CD4-positive, alpha-beta T cell (primary cell): ENCODE measurements around the gene SLMAP. TPM values are rescaled to one million over a fixed set of nuclear protein-coding genes. Genes with fewer than 3 reads are reported as not detected.

Source experiments
- ATAC-seq: fragments of 200-7000 bp; cut with Tn5 transposase; one replicate; pipeline ENCODE4 v1.10.0; 2022; ENCODE audit warnings: mild to moderate bottlenecking; ENCODE audit not compliant: poor library complexity
- CTCF ChIA-PET: fragments of 350-600 bp; sonication (Branson Sonifier 250); formaldehyde crosslinking; loops from one replicate; lab custom pipeline; 2021; ENCODE audit warnings: antibody characterized with exemption, inconsistent platforms; lab: Charles Lee
- POLR2A ChIA-PET: fragments of 350-600 bp; sonication (Branson Sonifier 250); formaldehyde crosslinking; loops from one replicate; lab custom pipeline; 2021; ENCODE audit warnings: antibody characterized with exemption, inconsistent platforms; lab: Charles Lee
- DNase-seq, 14 experiments: peaks; one replicate each; pipeline ENCODE4 v3.0.0-alpha.2; 2013 to 2020; ENCODE audit warnings: mixed read lengths in 2 of 14
- H3K27ac ChIP-seq, 2 donors: one replicate each; pipeline versions ENCODE4 v1.5.1 to v1.7.0; 2013; ENCODE audit warnings: low read length in 2 of 2, low read depth in 1 of 2, mild to moderate bottlenecking in 1 of 2
- H3K27me3 ChIP-seq, 2 experiments: 1 replicate in 1 of 2; 2 replicates in 1 of 2; pipeline versions ENCODE4 v1.6.1 to v1.7.0; 2013; ENCODE audit warnings: low read length in 2 of 2, control low read depth in 1 of 2, mild to moderate bottlenecking in 1 of 2, moderate library complexity in 1 of 2; ENCODE audit not compliant: insufficient read depth in 2 of 2, control insufficient read depth in 1 of 2
- H3K36me3 ChIP-seq: one replicate; pipeline ENCODE4 v1.6.1; 2013; ENCODE audit warnings: low read length, control low read depth; ENCODE audit not compliant: insufficient read depth
- H3K4me1 ChIP-seq: one replicate; pipeline ENCODE4 v1.6.1; 2013; ENCODE audit warnings: low read length, control low read depth; ENCODE audit not compliant: insufficient read depth
- H3K4me3 ChIP-seq: one replicate; pipeline ENCODE4 v1.5.1; 2013; ENCODE audit warnings: mild to moderate bottlenecking, low read length, moderate library complexity
- H3K9me3 ChIP-seq, 2 experiments: 1 replicate in 1 of 2; 2 replicates in 1 of 2; pipeline versions ENCODE4 v1.6.1 to v1.7.0; 2013; ENCODE audit warnings: low read length in 2 of 2, mild to moderate bottlenecking in 2 of 2, control low read depth in 1 of 2, moderate library complexity in 1 of 2; ENCODE audit not compliant: control insufficient read depth in 1 of 2, insufficient read depth in 1 of 2
- H3K27ac Mint-ChIP-seq: one replicate; pipeline ENCODE4 v1.8.0; 2020; ENCODE audit warnings: mixed read lengths
- H3K27me3 Mint-ChIP-seq: one replicate; pipeline ENCODE4 v1.8.0; 2021; ENCODE audit warnings: mixed read lengths
- H3K36me3 Mint-ChIP-seq: one replicate; pipeline ENCODE4 v1.8.0; 2021; ENCODE audit warnings: low read depth, mixed read lengths
- H3K4me1 Mint-ChIP-seq: one replicate; pipeline ENCODE4 v1.8.0; 2021; ENCODE audit warnings: low read depth, mixed read lengths
- H3K4me3 Mint-ChIP-seq: one replicate; pipeline ENCODE4 v1.8.0; 2020; ENCODE audit warnings: mild to moderate bottlenecking, mixed read lengths
- H3K9me3 Mint-ChIP-seq: one replicate; pipeline ENCODE4 v1.8.0; 2020; ENCODE audit warnings: mixed read lengths
- intact Hi-C, 2 experiments: fragments of 100-400 bp; cut with DNase I in 1 of 2; cut with micrococcal nuclease in 1 of 2; formaldehyde crosslinking; loops; one replicate each; pipeline versions ENCODE4 v1.15.1 to v1.9.0; 2023 to 2025; cut with DNase I, micrococcal nuclease
- total RNA-seq, 174 experiments: library from RNA in 2 of 174; stranded (reverse) in 2 of 174; gene quantifications; one replicate each; pipeline ENCODE4 v1.2.3 and lab custom pipeline; 2021 to 2026
- TF ChIP-seq, protein P1 (sequence below): fragments of 200-600 bp; IDR thresholded peaks from one replicate; pipeline ENCODE4 v1.8.0; 2022; ENCODE audit warnings: antibody characterized with exemption, mild to moderate bottlenecking

SLMAP gene
- total RNA-seq, 2 experiments from 2014 or later: 51.3 to 52.2 TPM

DNA sequence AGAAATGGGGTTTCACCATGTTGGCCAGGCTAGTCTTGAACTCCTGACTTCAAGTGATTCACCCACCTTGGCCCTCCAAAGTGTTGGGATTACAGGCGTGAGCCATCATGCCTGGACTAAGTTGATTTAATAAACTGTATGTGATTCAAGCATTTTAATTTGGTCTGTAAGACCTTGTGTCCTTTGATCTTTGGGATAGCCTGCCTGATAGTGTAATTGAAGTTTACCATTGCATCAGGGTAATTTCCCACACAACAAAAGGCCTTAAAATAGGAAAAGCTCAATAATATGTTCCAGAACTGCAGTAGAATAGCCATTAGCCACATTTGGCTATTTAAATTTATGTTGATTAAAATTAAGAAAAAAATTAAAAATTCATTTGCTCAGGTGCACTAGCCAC is 38.0 kb upstream of the SLMAP start:
- Histone ChIP-seq H3K27me3 (no peaks in the 10 kb centered on the region), H3K27ac (no peak overlapping the region), H3K9me3 (no peaks in the 10 kb centered on the region), H3K4me3 (no peak overlapping the region), H3K4me1 (no peaks in the 10 kb centered on the region), H3K36me3 (no peaks in the 10 kb centered on the region)
- no peak for DNase-seq
- no peak for ATAC-seq
- CTCF ChIA-PET: no interaction called here
- TF ChIP-seq, protein P1, sequence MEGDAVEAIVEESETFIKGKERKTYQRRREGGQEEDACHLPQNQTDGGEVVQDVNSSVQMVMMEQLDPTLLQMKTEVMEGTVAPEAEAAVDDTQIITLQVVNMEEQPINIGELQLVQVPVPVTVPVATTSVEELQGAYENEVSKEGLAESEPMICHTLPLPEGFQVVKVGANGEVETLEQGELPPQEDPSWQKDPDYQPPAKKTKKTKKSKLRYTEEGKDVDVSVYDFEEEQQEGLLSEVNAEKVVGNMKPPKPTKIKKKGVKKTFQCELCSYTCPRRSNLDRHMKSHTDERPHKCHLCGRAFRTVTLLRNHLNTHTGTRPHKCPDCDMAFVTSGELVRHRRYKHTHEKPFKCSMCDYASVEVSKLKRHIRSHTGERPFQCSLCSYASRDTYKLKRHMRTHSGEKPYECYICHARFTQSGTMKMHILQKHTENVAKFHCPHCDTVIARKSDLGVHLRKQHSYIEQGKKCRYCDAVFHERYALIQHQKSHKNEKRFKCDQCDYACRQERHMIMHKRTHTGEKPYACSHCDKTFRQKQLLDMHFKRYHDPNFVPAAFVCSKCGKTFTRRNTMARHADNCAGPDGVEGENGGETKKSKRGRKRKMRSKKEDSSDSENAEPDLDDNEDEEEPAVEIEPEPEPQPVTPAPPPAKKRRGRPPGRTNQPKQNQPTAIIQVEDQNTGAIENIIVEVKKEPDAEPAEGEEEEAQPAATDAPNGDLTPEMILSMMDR: no peak
- POLR2A ChIA-PET: interaction anchor here (0.6 kb wide), 1 partner anchor 144 kb away, joined by 4 read pairs; no protein-coding TSS in a partner anchor
- intact Hi-C loops: no loop called here
- Mint-ChIP-seq H3K4me1 (no peaks in the 10 kb centered on the region), H3K36me3 (no peaks in the 10 kb centered on the region), H3K9me3 (no peaks in the 10 kb centered on the region), H3K4me3 (no peak overlapping the region), H3K27me3 (no peaks in the 10 kb centered on the region), H3K27ac (no peak overlapping the region)

DNA sequence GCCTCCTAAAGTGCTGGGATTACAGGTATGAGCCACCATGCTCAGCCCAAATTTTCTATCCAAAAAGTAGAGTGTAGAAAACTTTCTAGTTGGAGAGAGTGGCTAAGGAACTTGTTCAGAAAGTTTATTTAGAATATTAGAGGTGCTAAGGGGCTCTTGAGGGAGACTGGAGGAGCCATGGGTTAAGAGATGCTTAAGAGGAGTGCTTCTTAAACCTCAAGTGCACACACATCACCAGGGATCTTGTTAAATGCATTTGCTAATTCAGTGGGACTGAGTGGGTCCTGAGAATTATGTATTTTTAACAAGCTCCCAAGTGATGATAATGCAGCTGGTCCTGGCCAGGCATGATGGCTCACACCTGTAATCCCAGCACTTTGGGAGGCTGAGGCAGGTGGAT is 29.7 kb upstream of the SLMAP start:
- Histone ChIP-seq H3K36me3 (no peaks in the 10 kb centered on the region), H3K4me3 (no peak overlapping the region), H3K27me3 (no peaks in the 10 kb centered on the region), H3K27ac (no peak overlapping the region), H3K9me3 (no peaks in the 10 kb centered on the region), H3K4me1 (no peaks in the 10 kb centered on the region)
- DNase-seq: no peak
- H3K9me3 Mint-ChIP-seq: no peaks in the 10 kb centered on the region
- no peak overlapping the region for H3K27ac Mint-ChIP-seq
- no peak overlapping the region for H3K4me3 Mint-ChIP-seq
- H3K36me3 Mint-ChIP-seq: no peaks in the 10 kb centered on the region
- H3K27me3 Mint-ChIP-seq: no peaks in the 10 kb centered on the region
- H3K4me1 Mint-ChIP-seq: no peaks in the 10 kb centered on the region
- TF ChIP-seq, protein P1: no peak
- CTCF ChIA-PET: no interaction called here
- no peak for ATAC-seq
- POLR2A ChIA-PET: no interaction called here
- intact Hi-C loops: no loop called here

DNA sequence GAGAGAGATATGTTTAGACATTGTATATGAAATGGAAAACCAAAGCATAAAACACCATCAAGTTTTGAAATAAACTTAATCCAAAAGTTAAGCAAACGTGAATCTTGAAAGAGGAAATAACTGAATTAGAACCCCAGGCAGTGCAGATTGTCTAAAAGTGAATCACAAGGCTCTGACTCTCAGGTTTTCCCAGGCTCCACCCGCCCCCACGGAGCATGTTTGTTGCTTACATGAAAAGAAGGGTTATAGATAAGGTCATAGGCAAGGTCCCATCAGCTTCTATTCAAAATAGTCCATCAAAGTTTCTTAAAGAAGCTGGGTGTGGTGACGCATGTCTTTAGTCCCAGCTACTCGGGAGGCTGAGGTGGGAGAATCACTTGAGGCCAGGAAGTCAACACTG is 29.0 kb upstream of the SLMAP start:
- H3K36me3 ChIP-seq: no peaks in the 10 kb centered on the region
- DNase-seq (peak in 2 of 14 experiments; percentile 10 to 29), ATAC-seq (no peak)
- H3K4me3 ChIP-seq: no peak overlapping the region
- no peaks in the 10 kb centered on the region for H3K4me1 ChIP-seq
- intact Hi-C loops: no loop called here
- no peaks in the 10 kb centered on the region for H3K27me3 ChIP-seq
- TF ChIP-seq, protein P1: no peak
- Mint-ChIP-seq H3K27me3 (no peaks in the 10 kb centered on the region), H3K4me3 (no peak overlapping the region), H3K27ac (no peak overlapping the region), H3K36me3 (no peaks in the 10 kb centered on the region), H3K4me1 (no peaks in the 10 kb centered on the region), H3K9me3 (no peaks in the 10 kb centered on the region)
- ChIA-PET CTCF (interaction anchor here (0.6 kb wide), 1 partner anchor 255 kb away, joined by 3 read pairs; no protein-coding TSS in a partner anchor), POLR2A (no interaction called here)
- H3K9me3 ChIP-seq: no peaks in the 10 kb centered on the region
- no peak overlapping the region for H3K27ac ChIP-seq
